Measurements from ENCODE around the gene PTRHD1.
"Not testable (repeated sequence)": the region's sequence is repeated elsewhere in the genome, so short reads cannot be mapped to it uniquely, and the experiment has no call there.

The PTRHD1 gene, protein sequence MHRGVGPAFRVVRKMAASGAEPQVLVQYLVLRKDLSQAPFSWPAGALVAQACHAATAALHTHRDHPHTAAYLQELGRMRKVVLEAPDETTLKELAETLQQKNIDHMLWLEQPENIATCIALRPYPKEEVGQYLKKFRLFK

DNA sequence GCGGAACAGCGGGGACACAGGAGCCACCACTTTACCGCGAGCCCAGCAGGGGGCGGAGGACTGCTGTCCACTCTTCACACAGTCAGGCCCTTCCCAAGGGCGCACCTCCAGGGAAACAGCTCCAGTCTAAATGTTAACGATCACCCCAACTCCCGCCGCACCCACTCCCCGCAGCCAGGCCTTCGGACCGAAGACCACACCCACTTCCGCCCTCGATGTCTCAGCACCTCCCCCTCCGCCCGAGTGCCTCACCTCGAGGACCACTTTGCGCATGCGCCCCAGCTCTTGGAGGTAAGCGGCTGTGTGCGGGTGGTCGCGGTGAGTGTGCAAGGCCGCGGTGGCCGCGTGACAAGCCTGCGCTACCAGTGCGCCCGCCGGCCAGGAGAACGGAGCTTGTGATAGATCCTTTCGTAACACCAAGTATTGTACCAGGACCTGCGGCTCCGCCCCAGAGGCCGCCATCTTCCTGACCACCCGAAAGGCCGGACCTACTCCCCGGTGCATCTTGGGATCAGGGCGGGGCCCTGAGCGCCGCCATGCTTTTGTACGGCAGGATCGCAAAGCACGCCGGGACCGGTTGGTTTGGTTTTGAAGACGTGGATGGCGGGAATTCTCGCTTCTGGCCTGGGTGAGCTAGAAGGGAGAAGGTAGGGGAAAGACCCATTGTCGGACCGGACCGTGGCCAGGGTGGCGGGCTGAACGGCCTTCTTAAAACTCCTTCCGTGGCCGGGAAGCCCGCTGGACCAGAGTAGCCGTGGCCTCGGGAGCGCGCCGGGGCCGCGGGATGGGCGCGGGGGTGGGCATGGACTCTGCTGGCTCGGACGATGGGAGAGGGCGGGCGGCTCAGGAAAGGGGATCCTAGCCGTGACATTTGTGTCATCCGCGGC lies at the start of gene PTRHD1, which contains the start of gene CENPO:
PTRHD1 (minus strand) TSS at position 518 of the 887 bp plus-strand sequence; CDS start at position 504, 14 bp downstream.
CENPO (plus strand) TSS at position 552 of the 887 bp plus-strand sequence. CDS start 495 bp downstream, outside the sequence.
- peak; percentile 3 for FAIRE-seq

- FAIRE-seq, result no peak
Measured at GRCh38 chr2:24842081-24843050, 49.2 kb upstream of the PTRHD1 start.

- FAIRE-seq, result no peak
Measured at GRCh38 chr2:24840962-24841945, 48.1 kb upstream of the PTRHD1 start.

DNA sequence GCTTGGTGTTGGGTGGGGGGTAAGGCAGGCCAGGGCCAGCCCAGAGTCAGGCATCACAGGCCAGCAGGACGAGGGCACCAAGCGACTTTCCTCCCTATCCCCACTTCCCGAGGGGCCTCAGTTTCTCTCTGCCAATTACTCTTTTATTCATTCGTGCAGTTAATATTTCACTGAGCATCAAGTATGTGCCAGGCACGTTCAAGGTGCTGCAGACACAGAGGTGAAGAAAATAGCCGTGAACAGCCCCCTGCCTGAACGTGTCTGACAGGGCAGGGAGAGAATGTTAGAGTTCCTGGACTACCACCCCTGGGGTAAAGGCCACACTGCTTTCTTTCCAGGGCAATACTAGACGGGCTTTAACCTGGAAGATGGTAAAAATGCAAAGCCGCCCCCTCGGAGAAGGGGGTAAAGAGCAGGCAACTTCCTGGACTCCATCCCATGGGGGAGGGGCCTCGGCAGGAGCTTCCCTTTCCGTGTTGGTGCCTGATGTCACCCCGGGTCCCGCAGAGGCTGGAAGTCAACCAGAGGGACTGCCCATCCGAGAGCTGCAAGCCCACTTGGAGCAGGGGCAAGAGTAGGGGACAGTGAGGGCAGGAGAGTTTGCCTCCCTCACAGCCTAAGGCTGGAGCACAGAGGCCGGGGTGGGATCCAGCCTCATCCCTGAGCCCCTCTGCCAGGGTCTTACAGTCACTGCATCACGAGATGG lies 47.1 kb upstream of the PTRHD1 start:
- no peak for FAIRE-seq

- FAIRE-seq, result no peak
Measured at GRCh38 chr2:24839729-24840128, 46.5 kb upstream of the PTRHD1 start.

DNA sequence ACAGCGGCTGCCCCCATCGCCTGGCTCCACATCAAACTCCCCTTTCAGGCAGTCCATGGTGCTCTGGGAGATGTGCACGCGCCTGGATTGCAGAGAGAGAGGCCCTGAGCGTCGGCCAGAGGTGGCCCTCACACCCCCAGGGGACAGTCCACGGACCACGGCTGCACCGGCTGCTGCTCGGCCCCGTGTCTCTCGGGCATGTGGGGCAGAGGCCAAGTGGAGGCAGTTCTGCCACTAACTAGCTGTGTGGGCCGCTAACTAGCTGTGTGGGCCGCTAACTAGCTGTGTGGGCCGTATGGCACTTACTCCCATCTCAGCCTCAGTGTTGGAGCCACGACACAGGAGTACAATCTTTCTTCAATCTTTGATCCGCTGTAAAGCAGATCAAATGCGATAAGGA lies 45.4 kb upstream of the PTRHD1 start:
- FAIRE-seq, result no peak

GRCh38 chr2:24837996-24838513 lies 44.9 kb upstream of the PTRHD1 start:
- FAIRE-seq, result no peak

DNA sequence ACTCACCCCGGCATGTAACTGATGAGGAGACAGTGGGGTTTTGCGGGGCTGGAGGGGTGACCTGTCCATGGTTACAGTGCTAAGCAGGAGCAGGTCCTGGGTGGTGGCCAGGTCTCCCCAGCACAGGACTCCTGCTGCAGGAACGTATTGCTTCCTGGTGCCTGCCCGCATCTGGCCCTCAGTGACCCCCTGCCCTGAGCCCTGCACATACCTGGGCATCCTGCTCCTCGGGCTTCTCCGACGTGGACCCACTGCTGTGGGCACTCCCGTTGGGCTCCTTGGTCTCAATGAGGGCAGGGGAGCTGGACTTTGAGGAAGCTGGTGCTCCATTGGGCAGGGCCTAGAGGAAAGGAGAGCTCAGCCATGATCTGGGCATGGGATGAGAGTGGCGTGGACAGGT lies 43.5 kb upstream of the PTRHD1 start:
- FAIRE-seq, result no peak

DNA sequence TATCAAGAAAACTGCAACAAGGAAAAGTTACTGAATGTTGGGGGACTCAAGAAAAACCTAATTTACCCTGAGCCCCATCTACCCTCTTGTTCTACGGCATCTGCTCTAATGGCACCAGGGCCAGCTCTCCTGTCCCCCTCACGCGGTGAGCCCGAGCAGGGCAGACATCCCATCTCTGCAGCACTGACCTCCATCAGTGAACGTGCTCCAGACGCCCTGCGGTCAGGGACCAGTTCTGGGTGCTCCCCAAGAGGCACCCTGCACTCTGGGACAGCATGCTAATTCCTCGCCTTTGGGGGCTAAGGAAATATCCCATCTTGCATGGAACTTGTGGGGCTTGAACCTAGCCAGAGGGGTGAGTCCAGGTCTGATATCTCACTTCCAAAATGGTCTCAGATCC lies 43.0 kb upstream of the PTRHD1 start:
- FAIRE-seq, result no peak

- FAIRE-seq, result not testable (repeated sequence)
Measured at GRCh38 chr2:24835411-24835810, 42.2 kb upstream of the PTRHD1 start.

DNA sequence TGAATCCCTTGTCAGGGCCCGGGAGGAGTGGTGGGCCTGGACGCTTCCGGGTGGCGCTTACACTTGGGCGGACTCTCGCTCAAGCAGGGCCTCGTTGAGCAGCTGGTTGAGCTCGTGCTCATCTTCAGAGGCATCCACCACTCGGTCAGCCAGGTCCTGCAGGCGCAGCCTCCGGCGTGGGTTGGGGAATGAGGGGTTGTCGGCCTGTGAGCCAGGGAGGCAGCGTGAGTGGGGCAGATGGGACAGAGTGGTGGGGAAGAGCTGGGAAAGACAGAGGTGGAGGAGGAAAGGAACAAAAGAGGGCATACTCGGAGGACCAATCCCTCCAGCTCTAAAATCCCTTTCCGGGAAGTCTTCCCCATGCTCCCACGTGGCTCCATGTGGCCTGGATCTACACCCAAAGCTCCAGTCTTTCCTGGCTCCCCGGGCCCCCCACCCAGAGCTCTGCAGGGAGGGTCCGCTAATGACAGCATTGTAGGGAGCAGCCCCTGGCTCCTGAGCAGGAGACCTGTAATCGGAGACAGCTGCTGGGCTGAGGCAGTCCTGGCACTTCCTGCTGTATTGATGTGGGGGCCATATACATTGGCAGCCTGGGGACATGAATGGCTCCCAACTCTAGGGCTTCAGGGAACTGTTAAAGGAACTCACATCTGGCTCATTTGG lies 41.7 kb upstream of the PTRHD1 start:
- no peak for FAIRE-seq

GRCh38 chr2:24833821-24834732 lies 40.9 kb upstream of the PTRHD1 start:
- FAIRE-seq, result no peak

GRCh38 chr2:24832931-24833701 lies 39.9 kb upstream of the PTRHD1 start:
- FAIRE-seq, result no peak

DNA sequence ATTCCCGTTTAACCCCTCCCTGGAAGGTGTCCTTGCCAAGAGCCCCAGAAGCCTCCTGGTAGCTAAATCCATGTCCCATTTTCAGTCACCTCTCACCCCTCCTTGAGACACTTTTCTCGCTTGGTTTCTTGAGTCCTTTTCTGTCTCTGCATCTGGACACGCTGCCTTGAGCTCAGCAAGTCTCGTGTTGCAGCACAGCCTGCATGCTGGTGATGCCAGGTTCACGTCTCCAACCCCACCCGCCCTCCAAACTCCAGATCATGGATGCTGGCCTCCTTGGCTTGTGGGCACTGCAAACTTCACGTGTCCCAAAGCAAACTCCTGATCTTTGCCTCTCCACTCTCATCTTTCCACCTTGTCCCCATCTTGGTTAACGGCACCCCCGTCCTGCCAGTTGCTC lies 39.3 kb upstream of the PTRHD1 start:
- FAIRE-seq, result no peak

DNA sequence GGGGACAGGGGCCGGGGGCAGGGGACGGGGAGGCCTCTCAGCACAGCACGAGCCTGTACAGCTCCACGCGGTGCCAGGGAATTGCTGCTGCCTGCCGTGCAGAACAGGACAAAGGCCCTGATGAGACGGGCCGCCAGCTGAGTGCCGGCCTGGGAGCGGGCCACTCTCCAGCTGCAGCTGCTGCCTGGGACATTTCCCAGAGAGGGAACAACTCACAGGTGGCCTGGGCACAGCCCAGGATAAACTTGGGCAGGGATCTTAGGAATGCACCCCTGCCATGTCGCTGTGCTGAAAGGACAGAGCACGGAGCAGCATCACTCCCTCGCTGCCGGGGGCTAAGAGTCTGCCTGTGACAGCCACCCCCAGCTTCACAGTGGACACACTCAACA lies 38.9 kb upstream of the PTRHD1 start:
- no peak for FAIRE-seq

DNA sequence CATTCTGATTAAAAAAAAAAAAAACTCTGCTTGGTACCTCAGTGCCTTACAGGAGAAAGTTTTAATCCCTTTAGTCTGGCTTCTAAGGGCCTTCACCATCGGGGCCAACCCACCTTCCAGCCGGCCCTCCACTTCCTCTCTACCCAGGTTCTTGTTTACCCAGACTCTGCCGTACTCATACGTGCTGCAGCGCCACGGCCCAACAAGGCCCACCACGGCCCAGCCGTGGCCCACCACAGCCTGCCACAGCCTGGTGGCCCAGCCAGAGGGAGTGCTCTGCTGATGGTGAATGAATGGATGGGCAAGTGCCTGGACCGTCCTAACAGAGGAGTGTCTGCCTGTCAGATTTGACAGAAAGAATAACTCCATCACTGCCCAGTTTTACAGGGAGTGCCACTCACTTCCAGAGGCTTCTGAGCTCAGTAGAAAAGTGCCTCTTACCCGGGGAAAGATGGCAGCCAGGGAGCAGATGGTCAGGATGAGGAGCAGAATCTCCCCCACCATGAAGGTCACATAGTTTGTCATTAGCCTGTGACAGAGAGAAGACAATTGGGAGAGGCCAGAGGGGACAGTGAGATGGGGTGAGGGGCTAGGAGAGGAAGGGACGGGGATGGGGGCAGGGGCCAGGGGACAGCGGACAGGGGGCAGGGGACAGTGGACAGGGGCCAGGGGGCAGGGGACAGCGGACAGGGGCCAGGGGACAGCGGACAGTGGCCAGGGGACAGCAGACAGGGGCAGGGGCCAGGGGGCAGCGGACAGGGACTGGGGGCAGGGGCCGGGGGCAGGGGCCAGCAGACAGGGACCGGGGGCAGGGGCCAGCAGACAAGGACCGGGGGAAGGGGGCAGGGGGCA lies 38.3 kb upstream of the PTRHD1 start:
- no peak for FAIRE-seq

DNA sequence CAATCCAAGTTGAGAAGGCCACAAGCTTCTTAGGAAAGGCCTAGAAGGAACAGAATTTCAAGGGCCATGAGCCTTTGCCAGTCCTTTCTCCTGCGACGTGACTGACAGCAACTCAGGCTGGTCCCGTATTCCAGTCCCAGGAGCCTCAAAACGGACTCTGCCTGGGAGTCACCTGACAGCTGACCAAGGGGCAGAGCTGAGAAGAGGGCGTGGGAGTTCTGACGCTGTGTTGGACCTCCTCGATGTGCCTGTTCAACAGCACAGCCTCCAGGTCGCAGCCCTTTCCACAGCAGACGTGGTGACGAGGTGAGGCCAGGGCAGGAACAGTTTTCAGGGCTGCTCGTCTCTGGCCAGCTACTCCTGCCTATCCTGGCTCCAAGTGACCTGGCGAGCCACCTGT lies 37.6 kb upstream of the PTRHD1 start:
- FAIRE-seq, result no peak
